ENCODE results near the gene LAMP5.
A peak's percentile ranks its signal among the peaks of the same experiment; 100 is the strongest.

Gene LAMP5

GRCh38 chr20:9543214-9543613 lies 28.8 kb downstream of the LAMP5 start:
- DNase-seq, result no peak

GRCh38 chr20:9550283-9550682 lies 35.9 kb downstream of the LAMP5 start:
- no peak for DNase-seq

GRCh38 chr20:9550871-9551270 lies 36.5 kb downstream of the LAMP5 start:
- peak; percentile 72 for DNase-seq

GRCh38 chr20:9551808-9552550 lies 37.6 kb downstream of the LAMP5 start:
- no peak for DNase-seq

- no peak for DNase-seq
Observed at GRCh38 chr20:9555781-9556180, 41.4 kb downstream of the LAMP5 start.

- no peak for DNase-seq
Observed at GRCh38 chr20:9557411-9557810, 43.0 kb downstream of the LAMP5 start.

- DNase-seq, result no peak
Observed at GRCh38 chr20:9565910-9566550, 51.6 kb downstream of the LAMP5 start.

- no peak for DNase-seq
Observed at GRCh38 chr20:9566977-9567376, 52.6 kb downstream of the LAMP5 start.

GRCh38 chr20:9570612-9571011 lies 56.2 kb downstream of the LAMP5 start:
- DNase-seq, result no peak

- no peak for DNase-seq
Observed at GRCh38 chr20:9571783-9572182, 57.4 kb downstream of the LAMP5 start.

GRCh38 chr20:9572670-9573069 lies 58.3 kb downstream of the LAMP5 start:
- no peak for DNase-seq

- no peak for DNase-seq
Observed at GRCh38 chr20:9573335-9574151, 59.2 kb downstream of the LAMP5 start.

GRCh38 chr20:9574181-9574580 lies 59.8 kb downstream of the LAMP5 start:
- no peak for DNase-seq

- DNase-seq, result no peak
Observed at GRCh38 chr20:9574776-9575175, 60.4 kb downstream of the LAMP5 start.

GRCh38 chr20:9575836-9576235 lies 61.4 kb downstream of the LAMP5 start:
- DNase-seq, result no peak

- DNase-seq, result no peak
Observed at GRCh38 chr20:9576695-9577094, 62.3 kb downstream of the LAMP5 start.

- DNase-seq, result no peak
Observed at GRCh38 chr20:9577397-9577796, 63.0 kb downstream of the LAMP5 start.

- no peak for DNase-seq
Observed at GRCh38 chr20:9578594-9578993, 64.2 kb downstream of the LAMP5 start.
